Measurements from ENCODE around the gene TMUB1. TPM values are rescaled to one million over a fixed set of nuclear protein-coding genes. Genes with fewer than 3 reads are reported as not detected.
A peak's percentile ranks its signal among the peaks of the same experiment; 100 is the strongest.

TMUB1 gene
- total RNA-seq, 1 donor from 2014 or later, result 36.3 TPM

DNA sequence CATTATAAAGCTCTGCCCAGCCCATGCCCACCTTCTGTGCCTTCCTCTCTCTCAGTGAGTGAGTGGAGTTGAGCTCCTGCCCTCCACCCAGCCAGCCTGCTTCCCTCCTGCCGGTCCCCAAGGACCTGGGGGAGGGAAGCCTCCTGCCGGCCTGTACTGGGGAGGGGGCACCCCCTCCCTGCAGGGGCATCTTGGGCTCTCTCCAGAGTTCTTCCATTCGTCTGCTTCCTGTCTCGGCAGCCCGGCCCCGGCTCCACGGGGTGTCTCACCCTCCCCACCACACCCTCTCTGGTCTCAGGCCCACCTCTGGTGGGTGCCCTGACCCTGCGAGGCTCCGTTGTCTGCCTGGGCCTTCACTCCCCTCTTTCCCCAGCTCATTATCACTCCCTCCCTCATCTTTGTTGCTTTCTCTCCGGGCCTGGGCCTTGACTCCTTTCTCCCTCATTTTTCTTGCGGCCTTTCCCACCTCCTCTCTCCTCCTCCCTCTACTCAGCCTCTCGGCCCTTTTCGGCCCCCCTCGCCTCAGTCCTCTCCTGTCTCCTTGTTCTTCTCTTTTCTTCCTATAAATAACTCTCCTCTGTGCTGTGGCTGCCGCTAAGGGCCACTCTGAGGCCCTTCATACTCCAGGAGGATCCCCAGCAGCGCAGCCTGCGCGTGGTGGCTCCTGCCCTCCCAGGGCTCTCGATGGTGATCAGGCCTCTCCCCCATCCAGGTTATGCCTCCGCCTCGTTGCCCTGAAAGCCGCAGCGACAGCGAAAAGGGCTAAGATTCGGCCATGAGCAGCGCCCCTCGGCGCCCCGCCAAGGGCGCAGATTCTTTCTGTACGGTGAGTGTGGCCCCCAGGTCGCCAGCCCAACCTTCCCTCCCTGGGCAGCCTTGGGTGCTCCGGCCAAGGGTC, 21.8 kb downstream of the TMUB1 start:
- no peak for TF ChIP-seq CTCF (IDR thresholded peaks at IDR 0.05)
- DNase-seq (peak; percentile 84), ATAC-seq (peak; percentile 2)
- no peaks in the 10 kb centered on the region for H3K27me3 ChIP-seq
- peak overlapping the region; percentile 84 for H3K4me3 ChIP-seq
- peaks cover 27% of the 10 kb centered on the region for H3K36me3 ChIP-seq
- no peaks in the 10 kb centered on the region for H3K9me3 ChIP-seq
- peak overlapping the region; percentile 63 for H3K27ac ChIP-seq
- intact Hi-C loops (cut with DNase I), result no loop called here
- H3K4me1 ChIP-seq, result peaks cover 36% of the 10 kb centered on the region

DNA sequence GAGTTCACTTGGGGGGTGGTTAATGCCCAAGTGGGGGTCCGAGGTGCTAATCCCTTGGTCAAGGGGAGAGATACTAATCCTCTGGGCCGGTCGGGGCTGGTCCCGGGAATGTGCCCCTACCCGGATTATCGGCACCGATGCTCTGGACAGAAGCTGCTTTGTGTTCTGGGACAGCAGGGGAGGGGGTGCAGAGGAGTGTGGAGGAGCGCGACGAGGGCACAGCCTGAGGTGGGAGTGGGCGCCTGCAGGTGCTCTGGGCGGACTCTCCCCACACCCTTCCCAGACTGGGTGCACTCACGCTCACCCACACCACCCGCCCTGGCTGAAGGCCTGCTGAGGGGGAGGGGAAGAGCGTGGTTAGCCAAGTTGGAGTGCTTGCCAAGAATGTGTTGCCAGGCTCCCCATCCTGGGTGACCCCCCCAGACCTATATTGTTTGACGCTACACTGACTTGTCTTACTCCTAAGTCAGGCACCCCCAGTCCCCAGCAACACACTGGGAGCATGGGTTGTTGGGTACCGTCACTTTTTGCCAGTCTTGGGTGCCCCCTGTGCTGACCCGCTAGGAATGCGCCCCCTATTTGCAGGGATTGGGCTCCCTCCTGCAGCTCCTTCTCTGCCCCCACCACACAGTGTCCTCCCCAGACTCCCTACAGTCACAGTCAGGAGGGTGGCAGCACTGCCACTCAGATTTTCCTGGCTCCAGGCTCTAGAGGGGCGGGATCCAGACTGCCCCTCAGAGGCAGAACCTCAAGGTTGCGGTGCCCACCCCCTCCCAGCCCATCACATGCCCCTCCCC, 22.7 kb downstream of the TMUB1 start:
- H3K27ac ChIP-seq, result peak overlapping the region; percentile 98
- peaks cover 18% of the 10 kb centered on the region for H3K36me3 ChIP-seq
- H3K9me3 ChIP-seq, result no peaks in the 10 kb centered on the region
- no peaks in the 10 kb centered on the region for H3K27me3 ChIP-seq
- ATAC-seq, result peak; percentile 0
- peak; percentile 80 for DNase-seq
- H3K4me3 ChIP-seq, result peak overlapping the region; percentile 84
- TF ChIP-seq CTCF (IDR thresholded peaks at IDR 0.05), result no peak
- H3K4me1 ChIP-seq, result peaks cover 36% of the 10 kb centered on the region
- intact Hi-C loops (cut with DNase I), result no loop called here

DNA sequence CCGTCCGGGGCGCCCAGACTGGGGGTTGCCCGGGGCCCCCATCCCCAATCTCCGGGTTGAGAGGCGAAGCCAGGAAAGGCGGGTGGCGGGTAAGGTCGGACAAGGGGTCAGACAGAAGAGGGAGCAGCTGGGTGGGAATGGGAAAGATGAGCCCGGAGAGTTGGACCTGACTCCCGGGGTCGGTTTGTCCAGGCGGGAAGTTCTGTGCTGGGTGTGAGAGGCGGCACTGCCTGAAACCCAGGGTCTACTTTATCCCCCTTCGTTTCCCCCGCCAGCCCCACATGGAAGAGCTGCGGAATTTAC, 23.2 kb downstream of the TMUB1 start:
- Histone ChIP-seq H3K36me3 (peaks cover 13% of the 10 kb centered on the region), H3K27me3 (no peaks in the 10 kb centered on the region), H3K9me3 (no peaks in the 10 kb centered on the region), H3K4me3 (peak overlapping the region; percentile 84), H3K4me1 (peaks cover 36% of the 10 kb centered on the region), H3K27ac (peak overlapping the region; percentile 98)
- DNase-seq (no peak), ATAC-seq (no peak)
- intact Hi-C loops (cut with DNase I), result no loop called here
- no peak for TF ChIP-seq CTCF (IDR thresholded peaks at IDR 0.05)

GRCh38 chr7:151059367-151060112, 23.8 kb downstream of the TMUB1 start, which contains the start of gene SLC4A2:
Gene SLC4A2, plus strand, starts transcription at chr7:151059589. Its CDS starts 2,399 bp downstream, at chr7:151061988.
- DNase-seq, result peak; percentile 93
- Histone ChIP-seq H3K9me3 (no peaks in the 10 kb centered on the region), H3K36me3 (peaks cover 7% of the 10 kb centered on the region), H3K27ac (peak within 1 kb of the TSS; percentile 98), H3K4me1 (peaks cover 36% of the 10 kb centered on the region), H3K4me3 (peak within 1 kb of the TSS; percentile 84), H3K27me3 (no peaks in the 10 kb centered on the region)
- peak; percentile 65 for ATAC-seq
- intact Hi-C loops (cut with DNase I), result no loop called here
- peak; percentile 55 for TF ChIP-seq CTCF (IDR thresholded peaks at IDR 0.05)

DNA sequence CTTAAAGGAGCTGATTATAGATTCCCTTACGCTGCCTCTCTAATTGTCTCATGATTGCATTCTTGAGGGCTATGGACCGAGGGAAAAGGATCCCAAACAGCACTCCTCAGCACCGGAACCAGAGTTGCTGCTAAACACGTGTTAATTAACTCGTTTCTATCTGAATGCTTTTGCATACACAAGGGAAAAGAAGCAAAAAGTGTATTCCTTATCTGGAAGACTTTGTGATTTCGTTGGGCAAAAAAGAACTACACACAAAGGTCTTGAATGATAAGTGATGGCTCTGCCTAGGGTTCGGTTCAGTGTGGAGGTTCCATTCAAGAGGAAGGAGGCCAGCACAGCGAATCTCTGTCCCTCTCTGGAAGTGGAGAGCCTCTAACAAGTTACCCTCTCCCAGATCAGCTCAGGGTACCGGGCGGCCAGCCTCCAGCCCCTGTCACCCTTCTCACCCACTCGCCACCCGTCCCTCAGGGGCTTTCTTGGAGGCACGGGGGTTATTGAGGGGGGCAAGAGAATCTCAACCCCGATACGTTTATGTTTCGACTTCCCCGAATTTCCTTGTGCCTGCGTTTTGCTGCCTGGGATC, 24.4 kb downstream of the TMUB1 start:
- peak overlapping the region; percentile 98 for H3K27ac ChIP-seq
- H3K4me3 ChIP-seq, result peak overlapping the region; percentile 84
- peaks cover under 1% of the 10 kb centered on the region for H3K36me3 ChIP-seq
- DNase-seq, result no peak
- H3K4me1 ChIP-seq, result peaks cover 36% of the 10 kb centered on the region
- no peaks in the 10 kb centered on the region for H3K27me3 ChIP-seq
- no peak for ATAC-seq
- H3K9me3 ChIP-seq, result no peaks in the 10 kb centered on the region
- no peak for TF ChIP-seq CTCF (IDR thresholded peaks at IDR 0.05)
- intact Hi-C loops (cut with DNase I), result no loop called here
